Stomach (tissue), 9 donors: Measurements from ENCODE around the gene KHK. TPM values are rescaled to one million over a fixed set of nuclear protein-coding genes. Genes with fewer than 3 reads are reported as not detected.

Experiments used
- DNase-seq, 2 donors: peaks; one replicate each; pipeline versions ENCODE4 v3.0.0 to v3.0.0-alpha.2; 2013 to 2019
- H3K27ac ChIP-seq, 5 donors: fragments of 200-600 bp in 4 of 5; sonication (generic) in 4 of 5; one replicate each; pipeline ENCODE4 v1.5.1; 2013 to 2019; ENCODE audit warnings: mild to moderate bottlenecking in 1 of 5, moderate library complexity in 1 of 5
- H3K27me3 ChIP-seq, 3 donors: fragments of 200-600 bp; sonication (generic); one replicate each; pipeline ENCODE4 v1.5.1; 2017 to 2019; ENCODE audit warnings: mixed run types in 1 of 3
- H3K36me3 ChIP-seq, 4 donors: fragments of 200-600 bp; sonication (generic); 1 replicate in 3 of 4; 2 replicates in 1 of 4; pipeline ENCODE4 v1.5.1; 2016 to 2019
- H3K4me1 ChIP-seq, 4 donors: fragments of 200-600 bp; sonication (generic); one replicate each; pipeline ENCODE4 v1.5.1; 2016 to 2019
- H3K4me3 ChIP-seq, 4 donors: fragments of 200-600 bp; sonication (generic) in 3 of 4; one replicate each; pipeline ENCODE4 v1.5.1; 2016 to 2019; ENCODE audit warnings: mild to moderate bottlenecking in 1 of 4
- H3K9me3 ChIP-seq, 4 donors: fragments of 200-600 bp; sonication (generic); one replicate each; pipeline ENCODE4 v1.5.1; 2016 to 2019
- EP300 ChIP-seq: sonication (generic); formaldehyde crosslinking; IDR thresholded peaks from one replicate; pipeline ENCODE4 v1.6.1; 2017; ENCODE audit warnings: antibody characterized with exemption
- POLR2A ChIP-seq, 4 donors: fragments of 450-650 bp; IDR thresholded peaks; one replicate each; pipeline ENCODE4 v1.6.1; 2016; ENCODE audit warnings: antibody characterized with exemption in 4 of 4, control low read depth in 2 of 4, mild to moderate bottlenecking in 1 of 4, moderate library complexity in 1 of 4
- POLR2AphosphoS5 ChIP-seq, 3 donors: sonication (generic); formaldehyde crosslinking; IDR thresholded peaks; one replicate each; pipeline ENCODE4 v1.6.1; 2016; ENCODE audit warnings: antibody characterized with exemption in 3 of 3
- WGBS, 5 donors: extraction: QIAGEN DNeasy Blood & Tissue Kit in 3 of 5; methylation state at CpG; one replicate each; pipeline versions ENCODE4 v1.1.5 to v1.1.7; 2013 to 2018; 5-methylcytosine and 5-hydroxymethylcytosine counted together
- intact Hi-C: fragments of 100-400 bp; cut with DNase I; formaldehyde crosslinking; loops from one replicate; pipeline ENCODE4 v1.15.1; 2023; ENCODE audit warnings: low total_unique reads
- polyA plus RNA-seq, 3 donors: library from polyadenylated mRNA; stranded (reverse); fragments of 200-250 nt; gene quantifications; one replicate each; pipeline ENCODE4 v1.2.3, GENCODE V29; 2013
- total RNA-seq, 5 donors: library from RNA; depleted of rRNA; stranded (reverse); fragments of >200 nt; gene quantifications; one replicate each; pipeline versions ENCODE4 v1.1.0 to v1.2.3, GENCODE V29; 2014 to 2016
- TF ChIP-seq, protein P1 (sequence below), 7 experiments: fragments of 450-650 bp in 4 of 7; fragments of 200-600 bp in 3 of 7; sonication (generic) in 3 of 7; IDR thresholded peaks; one replicate each; pipeline ENCODE4 v1.5.1; 2016 to 2019; ENCODE audit warnings: antibody characterized with exemption in 7 of 7, control low read depth in 2 of 7, mild to moderate bottlenecking in 1 of 7
- donor health status: healthy with polysubstance abuse.
- donor health status: Bipolar disorder and iron deficiency.
- donor health status: healthy.

KHK gene
- total and polyA plus RNA-seq, 8 donors: 1.3 to 18.2 (median 3.5) TPM; not detected in 1

DNA sequence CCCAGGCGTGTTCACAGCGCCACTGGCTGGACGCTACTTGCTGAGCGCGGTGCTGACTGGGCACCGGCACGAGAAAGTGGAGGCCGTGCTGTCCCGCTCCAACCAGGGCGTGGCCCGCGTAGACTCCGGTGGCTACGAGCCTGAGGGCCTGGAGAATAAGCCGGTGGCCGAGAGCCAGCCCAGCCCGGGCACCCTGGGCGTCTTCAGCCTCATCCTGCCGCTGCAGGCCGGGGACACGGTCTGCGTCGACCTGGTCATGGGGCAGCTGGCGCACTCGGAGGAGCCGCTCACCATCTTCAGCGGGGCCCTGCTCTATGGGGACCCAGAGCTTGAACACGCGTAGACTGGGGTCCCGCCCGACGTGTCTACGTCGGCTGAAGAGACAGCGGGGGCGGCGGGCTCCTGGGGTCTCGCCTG, 891 bp upstream of the KHK start:
- 0 to 1% (median 1%) methylated on average over 2 to 38 of the region's 38 CpGs; no CpG with 5 or more reads in 1 of the 5 donors for WGBS, 5 donors
- TF ChIP-seq POLR2AphosphoS5 (IDR thresholded peaks at IDR 0.05): peak; percentile 16 to 57 (median 52)
- no peak for TF ChIP-seq EP300
- TF ChIP-seq, protein P1, sequence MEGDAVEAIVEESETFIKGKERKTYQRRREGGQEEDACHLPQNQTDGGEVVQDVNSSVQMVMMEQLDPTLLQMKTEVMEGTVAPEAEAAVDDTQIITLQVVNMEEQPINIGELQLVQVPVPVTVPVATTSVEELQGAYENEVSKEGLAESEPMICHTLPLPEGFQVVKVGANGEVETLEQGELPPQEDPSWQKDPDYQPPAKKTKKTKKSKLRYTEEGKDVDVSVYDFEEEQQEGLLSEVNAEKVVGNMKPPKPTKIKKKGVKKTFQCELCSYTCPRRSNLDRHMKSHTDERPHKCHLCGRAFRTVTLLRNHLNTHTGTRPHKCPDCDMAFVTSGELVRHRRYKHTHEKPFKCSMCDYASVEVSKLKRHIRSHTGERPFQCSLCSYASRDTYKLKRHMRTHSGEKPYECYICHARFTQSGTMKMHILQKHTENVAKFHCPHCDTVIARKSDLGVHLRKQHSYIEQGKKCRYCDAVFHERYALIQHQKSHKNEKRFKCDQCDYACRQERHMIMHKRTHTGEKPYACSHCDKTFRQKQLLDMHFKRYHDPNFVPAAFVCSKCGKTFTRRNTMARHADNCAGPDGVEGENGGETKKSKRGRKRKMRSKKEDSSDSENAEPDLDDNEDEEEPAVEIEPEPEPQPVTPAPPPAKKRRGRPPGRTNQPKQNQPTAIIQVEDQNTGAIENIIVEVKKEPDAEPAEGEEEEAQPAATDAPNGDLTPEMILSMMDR (IDR thresholded peaks at IDR 0.05): peak in 4 of 7 experiments; percentile 16 to 39 (median 23)
- TF ChIP-seq POLR2A (IDR thresholded peaks at IDR 0.05): no peak
- peak; percentile 73 to 86 for DNase-seq
- peaks cover 0 to 17% (median 6%) of the 10 kb centered on the region in 4 donors for H3K36me3 ChIP-seq
- H3K4me3 ChIP-seq: peak overlapping the region; percentile 63 to 79 (median 65)
- H3K9me3 ChIP-seq: no peaks in the 10 kb centered on the region
- H3K27me3 ChIP-seq: no peaks in the 10 kb centered on the region
- H3K27ac ChIP-seq: peak overlapping the region; percentile 83 to 92 (median 89)
- H3K4me1 ChIP-seq: peaks cover 38 to 75% (median 61%) of the 10 kb centered on the region in 4 donors
- intact Hi-C loops: loop anchor here (10.0 kb wide), 1 partner anchor 51 kb away; the partner anchor contains the start of gene TMEM214

DNA sequence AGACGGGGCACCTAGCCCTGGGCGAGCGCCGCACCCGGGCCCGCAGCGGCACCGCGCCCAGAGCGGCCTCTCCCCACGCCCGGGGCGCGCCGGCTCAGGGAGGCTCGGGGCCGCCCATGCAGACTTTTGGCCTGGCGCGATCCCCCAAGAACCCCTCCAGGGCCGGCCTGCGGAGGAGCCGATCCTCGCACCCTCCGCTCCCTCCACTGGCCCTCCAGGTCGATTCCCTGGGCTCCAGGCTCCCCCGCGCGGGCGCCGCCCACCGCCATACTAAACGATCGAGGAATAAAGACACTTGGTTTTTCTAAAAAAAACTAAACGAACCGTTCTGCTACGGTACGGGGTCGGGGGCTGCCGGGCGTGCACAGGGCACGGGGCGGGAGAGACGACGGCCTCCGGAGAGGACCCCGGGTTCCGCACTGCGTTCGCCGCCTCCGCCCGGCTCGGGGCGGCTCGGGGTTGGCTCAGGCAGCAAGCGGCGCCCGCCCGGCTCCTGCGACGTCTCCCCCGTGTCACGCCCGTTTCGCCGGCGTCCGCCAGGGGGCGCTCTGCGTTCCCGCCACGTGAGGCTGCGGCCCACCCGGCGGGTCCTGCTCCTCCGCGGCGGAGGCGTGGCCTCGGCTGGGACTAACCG, 365 bp upstream of the KHK start:
- Histone ChIP-seq H3K27ac (peak overlapping the region; percentile 83 to 92 (median 89)), H3K4me1 (peaks cover 33 to 70% (median 56%) of the 10 kb centered on the region in 4 donors), H3K4me3 (peak overlapping the region; percentile 63 to 79 (median 65)), H3K9me3 (no peaks in the 10 kb centered on the region), H3K27me3 (no peaks in the 10 kb centered on the region), H3K36me3 (peaks cover 0 to 17% (median 6%) of the 10 kb centered on the region in 4 donors)
- 0 to 1% (median 1%) methylated on average over 31 to 81 of the region's 81 CpGs for WGBS, 5 donors
- intact Hi-C loops: loop anchor here (10.0 kb wide), 1 partner anchor 51 kb away; the partner anchor contains the start of gene TMEM214
- TF ChIP-seq, protein P1 (IDR thresholded peaks at IDR 0.05): peak in 5 of 7 experiments; percentile 72 to 99 (median 94)
- TF ChIP-seq EP300: no peak
- no peak for TF ChIP-seq POLR2A (IDR thresholded peaks at IDR 0.05)
- peak; percentile 68 to 94 (median 84) for TF ChIP-seq POLR2AphosphoS5 (IDR thresholded peaks at IDR 0.05)
- DNase-seq: peak; percentile 97 to 99

DNA sequence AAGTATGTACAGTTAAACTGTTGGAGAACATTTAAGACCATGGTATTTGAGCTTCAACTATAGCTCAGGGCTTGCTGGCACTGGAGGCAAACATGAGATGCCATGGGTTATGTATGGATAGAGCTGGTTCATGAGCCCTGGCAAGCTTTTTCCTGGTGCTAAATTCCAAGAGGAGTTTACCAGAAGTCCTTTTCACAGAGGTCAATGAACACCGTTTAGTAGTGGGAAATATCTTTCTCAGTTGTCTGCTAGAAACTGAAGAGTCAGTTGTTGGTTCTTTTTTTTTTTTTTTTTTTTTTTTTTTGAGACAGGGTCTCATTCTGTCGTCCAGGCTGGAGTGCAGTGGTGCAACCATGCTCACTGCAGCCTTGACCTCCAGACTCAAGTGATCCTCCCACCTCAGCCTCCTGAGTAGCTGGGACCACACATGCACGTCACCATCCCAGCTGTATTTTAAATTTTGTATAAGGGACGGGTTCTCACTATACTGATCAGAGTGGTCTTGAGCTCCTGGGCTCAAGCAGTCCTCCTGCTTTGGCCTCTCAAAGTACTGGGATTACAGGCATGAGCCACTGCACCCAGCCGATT, 1.3 kb downstream of the KHK start:
- no peak overlapping the region for H3K4me3 ChIP-seq
- H3K9me3 ChIP-seq: no peaks in the 10 kb centered on the region
- no peak overlapping the region for H3K27ac ChIP-seq
- 82 to 92% (median 90%) methylated on average over 5 of the region's 5 CpGs for WGBS, 5 donors
- no peaks in the 10 kb centered on the region for H3K27me3 ChIP-seq
- intact Hi-C loops: loop anchor here (10.0 kb wide), 1 partner anchor 53 kb away; the partner anchor contains the start of gene TMEM214
- peaks cover 0 to 11% (median under 1%) of the 10 kb centered on the region in 4 donors for H3K36me3 ChIP-seq
- H3K4me1 ChIP-seq: peaks cover 21 to 62% (median 39%) of the 10 kb centered on the region in 4 donors
- DNase-seq: no peak
- no peak for TF ChIP-seq POLR2AphosphoS5 (IDR thresholded peaks at IDR 0.05)
- TF ChIP-seq EP300: no peak
- no peak for TF ChIP-seq POLR2A (IDR thresholded peaks at IDR 0.05)
- TF ChIP-seq, protein P1 (IDR thresholded peaks at IDR 0.05): no peak

DNA sequence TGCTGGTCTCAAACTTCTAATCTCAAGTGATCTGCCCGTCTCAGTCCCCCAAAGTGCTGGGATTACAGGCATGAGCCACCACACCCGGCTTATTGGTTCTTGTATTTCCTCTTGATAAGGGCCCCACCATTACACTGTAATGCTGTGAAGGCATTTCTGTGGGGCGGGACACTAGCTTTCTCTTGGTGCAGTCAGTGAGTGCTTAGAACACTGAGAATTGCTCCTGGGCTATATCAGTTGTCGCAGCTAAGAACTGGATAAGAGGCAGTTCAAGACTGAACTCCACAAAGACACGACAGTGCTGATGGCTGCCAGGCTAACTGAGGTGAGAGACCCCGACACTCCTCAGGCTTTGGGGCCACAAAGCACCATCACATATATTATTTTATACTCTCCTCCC, 2.1 kb downstream of the KHK start:
- Histone ChIP-seq H3K9me3 (no peaks in the 10 kb centered on the region), H3K4me1 (peaks cover 21 to 58% (median 35%) of the 10 kb centered on the region in 4 donors), H3K36me3 (peaks cover 0 to 6% (median 0%) of the 10 kb centered on the region in 4 donors), H3K4me3 (no peak overlapping the region), H3K27me3 (no peaks in the 10 kb centered on the region), H3K27ac (no peak overlapping the region)
- no peak for DNase-seq
- no peak for TF ChIP-seq POLR2AphosphoS5 (IDR thresholded peaks at IDR 0.05)
- WGBS, 5 donors: 65 to 84% (median 73%) methylated on average over 5 to 6 of the region's 6 CpGs
- intact Hi-C loops: loop anchor here (10.0 kb wide), 1 partner anchor 54 kb away; the partner anchor contains the start of gene TMEM214
